Measurements from ENCODE around the gene L3MBTL4.

Gene L3MBTL4

DNA sequence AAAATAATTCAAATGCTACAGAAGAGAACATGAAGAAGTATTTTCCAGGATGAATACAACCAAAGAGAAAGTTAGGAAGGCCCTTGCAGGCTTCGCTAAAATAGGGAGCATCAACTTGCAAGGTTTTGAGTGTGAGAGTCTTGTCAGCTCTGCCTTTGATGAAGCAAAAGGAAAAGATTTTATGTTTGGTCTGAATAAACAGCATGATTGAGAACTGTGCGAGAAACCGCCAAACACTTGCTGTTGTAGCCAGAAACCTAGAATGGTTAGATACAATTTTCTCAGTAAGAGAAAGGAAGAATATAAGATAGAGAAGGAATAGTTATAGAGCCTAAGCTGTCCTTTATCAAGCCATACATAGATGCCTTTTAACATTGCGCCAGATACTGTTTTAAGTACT is 163.6 kb downstream of the L3MBTL4 start:
- DNase-seq (ENCODE audit: low read depth) = no peak

DNA sequence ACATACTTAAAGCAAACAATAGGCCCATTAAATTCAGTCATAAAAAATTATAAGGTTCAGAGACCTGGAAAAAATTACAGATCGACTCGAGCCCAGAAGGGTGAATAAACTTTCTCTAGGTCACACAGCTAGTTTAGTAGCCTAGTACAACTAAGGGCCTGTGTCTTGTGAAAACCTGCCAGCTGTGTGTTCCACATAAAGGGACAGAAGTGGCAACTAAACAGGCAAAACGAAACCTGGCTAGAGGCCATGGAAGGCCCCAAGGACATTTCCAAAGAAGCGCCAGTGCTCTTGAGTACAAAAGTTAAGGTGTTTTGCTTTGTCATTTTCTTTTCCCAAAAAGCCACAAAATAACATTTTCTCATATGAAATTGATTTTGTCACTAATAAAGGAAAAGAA is 164.9 kb downstream of the L3MBTL4 start:
- DNase-seq (ENCODE audit: low read depth) = no peak

DNA sequence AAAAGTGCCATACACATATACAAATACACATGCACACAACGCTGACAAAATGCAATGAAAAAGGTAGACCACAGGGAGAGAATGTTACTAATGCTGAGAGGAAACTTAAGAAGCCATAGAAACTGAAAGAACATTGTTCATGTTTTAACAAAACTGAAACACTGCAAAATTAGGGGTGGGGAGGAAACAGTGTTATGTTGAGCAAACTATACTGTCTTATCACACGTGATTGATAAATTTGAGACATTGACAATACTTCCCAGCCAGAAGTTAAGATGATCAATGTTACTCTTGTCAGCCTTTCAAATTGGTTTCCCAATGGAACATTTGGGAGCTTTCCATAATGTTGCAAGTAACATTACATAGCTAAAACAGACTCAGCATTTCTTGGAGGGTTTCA is 165.5 kb downstream of the L3MBTL4 start:
- DNase-seq (ENCODE audit: low read depth) = no peak

DNA sequence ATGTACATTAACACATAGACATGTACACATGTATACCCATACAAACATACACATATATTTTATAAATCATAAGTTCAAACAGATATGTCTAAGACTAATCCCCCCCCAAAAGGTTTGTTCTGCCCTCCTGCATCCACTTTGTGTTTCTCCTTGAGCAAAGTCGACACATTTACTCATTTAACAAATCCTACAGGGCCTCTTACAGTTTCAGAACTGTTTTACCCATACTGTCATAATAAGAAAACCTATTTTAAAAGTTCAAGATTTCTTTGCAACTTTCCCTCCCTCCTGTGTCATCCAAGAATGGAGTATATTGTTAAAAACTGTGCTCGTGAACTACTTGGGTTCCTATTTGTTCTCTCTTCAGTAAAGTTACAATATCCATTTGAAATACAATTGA is 166.7 kb downstream of the L3MBTL4 start:
- no peak for DNase-seq (ENCODE audit: low read depth)

DNA sequence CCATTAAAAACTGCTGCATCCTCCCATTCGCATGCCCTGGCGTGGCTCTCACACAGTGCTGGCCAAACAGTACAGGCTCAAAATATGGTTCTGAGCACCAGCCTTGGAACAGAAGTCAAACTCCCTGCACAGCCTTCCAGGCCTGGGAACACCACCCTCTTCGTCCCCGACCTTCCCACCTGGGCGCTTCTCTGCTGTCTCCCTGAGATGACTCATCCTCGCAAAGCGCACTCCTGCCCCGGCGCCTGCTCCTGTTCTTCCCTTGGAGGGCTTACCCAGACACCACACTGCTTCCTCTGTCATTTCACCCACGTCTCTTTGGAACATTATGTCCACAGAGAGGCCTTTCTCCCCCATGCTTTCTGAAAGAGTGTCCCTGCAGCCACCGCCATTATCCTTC is 172.7 kb downstream of the L3MBTL4 start:
- DNase-seq (ENCODE audit: low read depth) = no peak

DNA sequence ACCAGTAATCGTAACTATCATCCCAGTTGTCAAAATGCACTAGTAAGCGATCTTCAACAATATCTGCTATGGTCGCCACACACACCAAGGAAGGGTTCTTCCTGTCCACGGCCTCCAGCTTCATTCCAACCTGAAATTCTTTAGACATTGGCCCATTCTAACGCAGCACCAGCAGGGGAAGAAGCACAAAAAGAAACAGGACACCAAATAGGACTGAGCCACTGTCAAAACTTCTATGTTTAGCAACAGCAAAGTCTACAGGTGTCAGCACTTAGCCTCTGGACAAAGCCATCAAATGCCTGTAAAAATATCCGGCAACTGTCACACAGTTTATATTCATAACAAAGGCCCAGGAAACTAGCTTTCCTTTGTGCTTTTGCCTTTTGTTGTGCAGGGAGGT is 175.0 kb downstream of the L3MBTL4 start:
- DNase-seq (ENCODE audit: low read depth) = no peak

DNA sequence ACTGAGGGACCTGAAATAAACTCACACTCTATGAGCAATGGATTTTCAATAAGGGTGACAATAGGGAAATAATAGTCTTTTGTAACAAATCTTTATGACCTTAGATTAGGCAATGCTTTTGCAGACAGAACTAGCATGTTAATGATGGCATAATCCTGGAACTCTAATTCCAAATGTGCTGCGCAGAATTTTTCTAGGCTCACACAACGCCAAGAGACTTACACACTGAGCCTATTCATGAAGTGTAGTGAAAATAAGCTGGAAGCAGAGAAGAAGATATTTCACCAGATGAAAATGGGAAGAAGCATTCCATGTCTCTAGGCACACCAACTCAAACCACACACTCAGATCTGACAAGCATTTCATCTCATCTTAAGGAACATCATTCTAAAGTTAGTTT is 178.5 kb downstream of the L3MBTL4 start:
- no peak for DNase-seq (ENCODE audit: low read depth)

DNA sequence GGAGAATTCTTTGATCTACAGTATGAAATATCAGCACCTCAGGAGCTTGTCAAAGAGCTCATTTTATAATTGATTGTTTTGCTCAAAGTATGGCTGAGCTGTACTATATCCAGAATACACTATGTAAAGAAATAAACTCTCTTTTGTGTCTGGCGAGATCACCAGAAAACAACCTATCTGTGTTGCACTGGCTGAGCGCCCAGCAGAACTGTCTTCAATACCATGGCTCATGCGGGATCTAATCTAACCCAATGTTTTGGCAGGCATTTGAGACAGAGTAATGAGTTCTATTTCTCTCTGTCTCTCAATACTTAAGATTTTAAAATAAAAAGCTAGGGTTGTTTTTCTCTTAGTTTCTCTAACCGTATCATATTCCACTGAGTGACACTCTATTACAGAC is 192.4 kb downstream of the L3MBTL4 start:
- no peak for DNase-seq (ENCODE audit: low read depth)

DNA sequence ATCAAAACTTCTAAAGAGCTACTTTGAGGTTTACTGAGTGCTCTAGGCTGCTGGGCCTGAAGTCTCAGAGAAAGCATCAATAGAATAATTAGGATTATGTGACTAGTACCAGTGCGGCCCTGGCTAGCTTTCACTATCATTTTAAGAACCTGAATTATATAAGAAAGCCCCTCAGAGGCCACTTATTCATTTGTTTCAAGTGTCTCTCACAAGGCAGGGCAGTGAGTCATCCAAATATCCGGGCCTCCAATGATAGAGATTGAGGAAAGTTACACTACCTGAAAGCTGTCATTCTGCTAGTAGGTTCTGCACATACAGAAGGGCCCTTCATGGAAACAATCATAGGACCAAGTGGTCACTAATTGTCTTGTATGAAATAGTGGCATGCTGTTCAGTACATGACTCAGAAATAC is 193.1 kb downstream of the L3MBTL4 start:
- no peak for DNase-seq (ENCODE audit: low read depth)

DNA sequence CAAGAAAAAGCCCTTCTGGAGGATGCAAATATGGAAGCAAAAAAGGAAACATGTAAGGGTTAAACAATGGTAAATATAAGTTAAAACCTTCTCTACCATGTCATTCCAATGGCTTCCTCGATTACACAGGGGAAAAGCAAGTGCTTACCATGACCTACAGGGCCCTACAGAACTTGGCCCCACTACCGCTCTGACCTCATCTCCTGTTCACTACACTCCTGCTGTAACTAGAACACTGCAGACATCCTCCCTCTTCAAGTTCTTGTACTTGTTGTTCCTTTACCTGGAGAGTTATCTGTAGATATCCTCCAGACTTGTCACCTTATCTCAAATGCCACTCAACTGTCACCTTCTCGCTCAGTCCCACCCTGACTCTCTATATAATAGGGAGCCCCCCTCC is 194.6 kb downstream of the L3MBTL4 start:
- DNase-seq (ENCODE audit: low read depth) = no peak

DNA sequence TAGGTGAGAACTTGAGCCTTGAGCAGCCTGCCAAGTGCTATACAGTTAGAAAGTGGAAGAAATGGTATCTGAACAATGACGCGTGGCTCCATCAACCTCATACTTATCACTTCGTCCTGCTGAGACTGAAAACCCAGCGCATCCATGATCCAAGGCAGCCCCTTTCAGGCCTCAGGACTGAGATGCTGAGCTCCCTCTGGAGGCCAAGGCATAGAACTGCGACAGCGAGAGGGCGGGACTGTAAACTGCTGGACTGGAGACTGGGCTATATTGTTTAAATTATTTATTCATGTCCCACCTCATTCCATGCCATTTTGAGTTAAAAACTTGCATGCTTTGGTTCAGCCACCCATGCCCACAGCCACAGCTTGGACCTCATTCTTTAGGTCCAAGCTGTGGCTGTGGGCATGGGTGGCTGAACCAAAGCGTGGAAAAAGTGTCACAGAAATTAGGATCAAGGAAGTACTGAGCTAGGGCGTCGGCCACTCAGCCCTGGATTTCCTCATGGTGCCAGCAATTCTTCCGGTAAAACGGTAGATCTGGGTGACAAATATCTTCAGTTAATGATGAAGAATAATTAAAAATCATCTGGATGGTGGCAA is 195.5 kb downstream of the L3MBTL4 start:
- DNase-seq (ENCODE audit: low read depth) = no peak

DNA sequence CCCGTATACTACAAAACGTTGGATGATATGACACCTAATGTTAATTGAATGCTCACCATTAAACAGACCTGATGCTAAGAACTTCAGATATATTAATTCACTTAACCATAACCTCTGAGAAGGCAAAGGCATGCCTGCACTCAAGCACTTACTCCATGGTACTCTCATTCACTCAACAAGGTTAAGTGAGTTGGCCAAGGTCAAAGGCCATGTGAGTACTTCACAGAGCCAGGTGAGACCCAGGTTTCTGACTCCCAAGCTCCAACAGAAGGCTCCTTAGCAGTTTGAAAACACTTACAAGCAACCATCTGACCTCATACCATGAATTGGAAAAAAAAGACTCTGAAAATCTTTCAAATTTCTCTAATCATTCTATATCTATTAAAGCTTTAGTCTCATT is 198.8 kb downstream of the L3MBTL4 start:
- DNase-seq (ENCODE audit: low read depth) = no peak

DNA sequence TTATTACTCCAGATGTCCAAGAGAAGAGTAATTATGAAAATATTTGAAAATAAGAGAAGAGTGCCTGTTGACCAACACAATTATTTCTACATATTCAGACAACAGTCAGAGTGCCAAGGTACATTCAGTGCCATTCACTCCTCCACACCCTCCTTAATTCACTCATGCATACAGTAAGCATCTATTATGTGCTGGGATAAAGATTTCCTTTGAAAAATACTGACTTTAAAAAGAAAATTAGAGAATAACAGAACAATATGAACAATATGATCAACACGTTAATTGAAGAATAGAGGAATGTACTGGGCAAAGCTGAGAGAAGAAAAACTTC is 203.6 kb downstream of the L3MBTL4 start:
- no peak for DNase-seq (ENCODE audit: low read depth)

DNA sequence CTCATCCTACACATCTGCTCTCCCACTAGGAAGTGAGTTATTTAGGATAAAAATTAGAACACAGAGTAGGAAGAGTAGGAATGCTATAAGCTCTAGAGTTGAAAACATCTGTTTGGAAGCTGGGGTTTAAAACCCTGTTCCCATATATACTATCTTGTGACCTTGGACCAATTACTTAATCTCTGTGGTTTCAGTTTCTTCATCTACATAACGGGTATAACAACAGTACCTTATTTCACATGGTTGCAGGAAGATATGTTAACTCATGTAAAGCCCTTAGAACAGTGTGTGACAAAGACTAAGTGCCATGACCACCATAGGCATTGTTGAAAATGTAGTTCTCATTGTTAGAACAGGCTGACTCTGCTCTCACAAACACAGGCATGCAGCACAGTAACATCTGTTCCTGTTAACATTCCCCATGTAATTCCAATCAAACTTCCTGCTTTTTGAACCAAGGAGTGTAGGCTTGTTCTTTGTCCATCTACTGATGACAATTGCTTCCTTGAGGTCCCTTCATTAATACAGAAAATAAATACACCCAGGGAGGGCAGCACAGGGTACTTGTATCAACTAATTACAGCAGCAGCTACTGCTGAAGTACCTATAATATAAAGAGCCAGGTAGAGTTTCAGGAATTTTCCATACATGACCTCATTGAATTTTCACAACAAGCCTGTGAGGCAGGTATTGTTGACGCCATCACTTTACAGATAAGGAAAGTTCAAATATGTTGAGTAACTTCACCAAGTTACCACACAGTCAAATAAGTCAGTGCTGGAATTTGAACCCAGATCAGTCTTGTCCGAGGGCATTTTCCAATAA is 204.2 kb downstream of the L3MBTL4 start:
- DNase-seq (ENCODE audit: low read depth) = no peak

DNA sequence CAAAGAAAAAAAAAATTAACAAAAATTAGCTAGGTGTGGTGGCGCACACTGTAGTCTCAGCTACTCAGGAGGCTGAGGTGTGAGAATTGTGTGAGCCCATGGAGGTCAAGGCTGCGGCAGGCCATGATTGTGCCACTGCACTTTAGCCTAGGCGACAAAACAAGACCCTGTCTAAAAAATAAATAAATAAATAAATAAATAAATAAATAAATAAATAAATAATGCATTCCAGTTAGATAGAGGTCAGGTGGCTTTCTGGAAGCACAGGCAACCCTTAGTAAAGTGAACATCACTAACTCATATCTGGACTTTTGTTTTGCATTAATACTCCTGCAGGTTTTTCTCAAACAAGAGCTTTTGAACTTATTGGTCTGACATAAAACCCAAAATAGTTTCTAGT is 206.8 kb downstream of the L3MBTL4 start:
- no peak for DNase-seq (ENCODE audit: low read depth)

DNA sequence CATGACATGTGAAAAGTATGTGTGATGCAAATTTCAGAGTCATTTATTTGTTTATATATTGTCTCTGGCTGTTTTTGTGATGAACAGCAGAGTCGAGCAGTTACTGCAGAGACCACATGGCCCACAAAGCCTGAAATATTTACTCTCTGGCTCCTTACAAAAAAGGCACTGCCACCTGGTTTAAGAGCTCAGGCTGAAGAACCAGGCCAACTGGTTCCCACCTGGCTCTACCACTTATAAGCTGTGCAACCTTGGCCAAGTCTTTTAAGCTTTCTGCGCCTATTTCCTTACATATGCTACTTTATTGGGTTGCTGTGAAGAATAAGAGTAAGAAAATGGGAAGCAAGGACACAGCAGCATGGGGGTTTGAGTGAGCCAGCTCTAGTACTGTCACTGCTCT is 207.6 kb downstream of the L3MBTL4 start:
- DNase-seq (ENCODE audit: low read depth) = no peak

DNA sequence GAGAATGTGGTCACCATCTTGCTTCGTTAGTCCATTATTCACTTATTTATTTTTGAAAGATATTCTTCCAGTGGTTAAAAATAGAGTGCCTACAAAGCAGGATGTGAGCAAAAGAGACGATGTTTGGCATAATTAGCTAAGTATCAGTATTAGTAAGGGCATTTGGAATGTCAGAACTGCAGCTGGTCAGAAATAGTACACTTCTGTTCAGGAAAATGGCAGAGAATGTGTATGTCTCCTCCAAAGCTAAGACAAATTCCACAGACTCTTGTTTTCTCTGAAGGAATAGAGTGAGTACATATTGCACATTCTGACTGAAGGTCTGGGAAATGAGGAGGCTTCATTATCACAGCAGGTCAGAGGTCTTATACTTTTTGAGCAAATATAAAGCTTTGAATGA is 209.0 kb downstream of the L3MBTL4 start:
- no peak for DNase-seq (ENCODE audit: low read depth)

DNA sequence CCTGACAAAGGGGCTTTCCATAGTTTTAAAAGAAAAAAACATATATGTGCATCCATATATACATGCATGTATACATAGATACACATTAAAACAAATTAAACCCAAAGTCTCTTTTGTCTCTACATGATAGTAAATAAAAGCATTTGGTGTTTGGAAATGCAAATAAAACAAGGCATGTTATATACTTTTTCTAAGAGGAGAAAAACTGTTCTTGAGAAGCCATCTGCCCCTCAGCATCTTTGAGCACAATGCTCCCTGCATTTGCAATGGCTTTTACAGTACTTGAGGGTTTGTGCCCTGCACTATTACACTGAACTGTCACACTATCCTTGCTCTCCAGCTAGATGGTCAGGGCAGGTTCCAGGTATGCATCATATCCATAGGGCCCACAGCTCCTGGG is 210.2 kb downstream of the L3MBTL4 start:
- DNase-seq (ENCODE audit: low read depth) = no peak

DNA sequence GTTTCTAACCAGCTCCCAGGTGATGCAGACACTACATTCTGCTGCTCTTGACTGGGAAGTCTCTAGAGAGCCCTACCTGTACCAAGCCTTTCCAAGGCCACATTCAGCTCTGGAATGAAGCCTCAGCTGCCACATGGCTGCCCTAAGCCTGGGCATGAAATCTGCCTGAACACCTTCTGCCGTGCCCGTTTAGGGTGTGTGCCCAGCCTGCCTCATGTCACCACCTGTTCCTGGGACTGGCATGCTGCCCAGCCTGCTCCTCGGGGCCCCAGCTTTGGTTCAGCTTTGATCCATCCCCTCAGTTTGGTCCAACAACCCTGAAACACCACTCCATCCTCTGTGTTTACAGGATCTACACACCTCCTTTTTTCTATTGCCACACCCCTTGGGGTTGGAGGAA is 210.9 kb downstream of the L3MBTL4 start:
- DNase-seq (ENCODE audit: low read depth) = no peak

DNA sequence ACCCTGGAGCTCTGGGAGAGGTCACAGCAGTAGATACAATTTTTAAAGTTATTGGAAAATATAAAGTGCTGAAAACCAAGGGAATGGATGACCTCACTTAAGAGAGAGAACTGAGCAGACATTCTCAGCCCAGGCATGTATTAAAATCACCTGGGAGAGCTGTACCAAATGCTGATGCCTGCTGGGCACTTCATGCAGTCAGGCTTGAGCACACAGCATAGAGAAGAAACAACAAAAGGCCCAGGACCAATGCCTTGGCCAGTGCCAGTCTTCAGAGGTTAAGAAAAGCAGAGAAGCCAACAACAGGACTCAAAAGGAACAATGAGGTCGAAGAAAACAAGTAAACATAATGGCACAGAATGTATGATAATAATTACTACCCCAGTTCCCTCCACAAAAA is 211.8 kb downstream of the L3MBTL4 start:
- no peak for DNase-seq (ENCODE audit: low read depth)

DNA sequence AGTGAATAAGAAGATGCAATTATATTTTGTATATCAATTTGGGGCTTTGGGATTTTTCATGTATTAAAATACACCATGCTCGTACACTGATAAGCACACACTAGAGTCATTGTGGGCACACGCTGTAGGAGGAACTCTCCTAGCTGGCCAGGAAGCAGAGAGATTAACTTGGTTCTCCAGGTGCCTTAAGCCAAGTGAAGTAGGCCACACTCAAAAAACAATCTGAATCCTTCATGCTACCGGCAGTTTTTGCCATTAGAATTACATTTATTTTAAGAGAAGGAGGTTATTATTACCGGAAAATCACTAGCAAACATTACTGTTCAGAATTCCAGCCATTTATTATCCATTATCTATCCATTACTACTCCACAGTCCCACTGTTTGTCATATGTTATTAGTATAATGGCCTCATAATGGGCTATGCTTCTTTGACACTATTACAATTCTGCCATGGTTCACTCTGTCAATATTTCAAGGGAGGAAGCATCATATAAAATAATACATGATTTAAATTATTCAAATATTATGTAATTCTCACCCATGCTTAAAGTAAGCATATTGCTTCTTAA is 214.4 kb downstream of the L3MBTL4 start:
- DNase-seq (ENCODE audit: low read depth) = no peak

DNA sequence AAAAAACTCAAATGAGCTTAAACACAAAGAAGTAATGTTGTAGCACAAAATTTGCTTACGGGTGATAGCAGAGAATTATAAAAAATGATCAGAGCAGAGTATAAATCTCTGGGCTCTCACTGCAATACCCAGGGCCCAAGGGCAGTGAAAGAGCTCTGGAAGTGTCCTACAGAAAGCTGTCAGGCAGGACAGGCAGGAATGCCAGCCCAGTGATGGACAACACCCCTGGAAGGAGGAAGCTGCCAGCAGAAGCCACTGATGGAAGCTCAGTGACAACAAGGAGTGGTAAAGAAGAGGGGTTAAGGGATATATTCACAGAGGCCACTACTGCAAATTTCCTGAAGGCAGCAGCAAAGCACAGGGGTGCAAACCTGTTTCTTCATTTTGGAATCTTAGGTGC is 214.9 kb downstream of the L3MBTL4 start:
- no peak for DNase-seq (ENCODE audit: low read depth)

DNA sequence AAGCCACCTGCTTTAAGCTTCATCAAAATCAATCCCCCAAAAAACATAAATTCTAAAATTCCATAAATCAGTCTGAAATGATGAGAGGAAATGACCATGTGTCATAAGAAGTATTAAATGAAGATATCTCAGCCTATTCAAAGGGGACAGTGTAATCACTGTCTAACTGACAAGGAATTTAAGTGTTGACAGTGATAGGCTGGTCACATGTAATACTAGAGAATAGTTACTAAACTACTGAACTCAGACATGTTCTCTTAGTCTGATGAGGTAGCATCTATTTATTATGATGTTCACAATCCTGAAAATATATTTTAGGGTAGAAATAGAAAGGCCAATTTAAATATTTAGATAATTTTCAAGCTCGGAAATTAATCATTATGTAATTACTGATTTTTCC is 216.1 kb downstream of the L3MBTL4 start:
- DNase-seq (ENCODE audit: low read depth) = no peak

DNA sequence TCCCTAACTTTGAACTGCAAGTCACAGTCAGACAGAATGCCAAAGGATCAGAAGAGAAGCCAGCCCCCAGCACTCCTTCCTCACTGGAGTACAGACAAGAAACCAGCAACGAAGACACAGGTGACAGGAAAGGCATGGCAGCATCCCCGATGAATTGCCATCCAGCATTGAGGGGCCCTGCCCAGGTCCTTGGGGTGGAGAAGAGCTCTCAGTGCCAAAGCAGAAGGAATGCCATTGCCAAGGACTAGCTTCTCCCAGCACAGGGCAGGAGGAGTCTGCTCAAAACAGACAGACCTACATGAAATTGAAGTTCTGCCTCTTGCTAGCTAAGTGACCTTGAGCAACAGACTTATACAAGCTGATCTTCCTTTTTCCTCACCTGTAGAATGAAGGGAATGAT is 220.1 kb downstream of the L3MBTL4 start:
- no peak for DNase-seq (ENCODE audit: low read depth)

Data from activated gamma-delta T cell treated with anti-CD3 and anti-CD28 coated beads, Interleukin-2, amount 50 U/mL, for 16 hours (primary cell).